CD4-positive, alpha-beta memory T cell (primary cell): ENCODE measurements around the gene SYNPO2. TPM values are rescaled to one million over a fixed set of nuclear protein-coding genes. Genes with fewer than 3 reads are reported as not detected.

Experiments
- CTCF ChIA-PET: fragments of 350-600 bp; sonication (Branson Sonifier 250); formaldehyde crosslinking; loops from one replicate; lab custom pipeline; 2021; ENCODE audit warnings: inconsistent platforms; ENCODE audit not compliant: partially characterized antibody; lab: Charles Lee
- POLR2A ChIA-PET: fragments of 350-600 bp; sonication (Branson Sonifier 250); formaldehyde crosslinking; loops from one replicate; lab custom pipeline; 2021; ENCODE audit not compliant: partially characterized antibody; lab: Charles Lee
- DNase-seq, 5 donors: peaks; one replicate each; pipeline versions ENCODE4 v3.0.0 to v3.0.0-alpha.2; 2020 to 2022; ENCODE audit warnings: mixed read lengths in 1 of 5
- H3K27ac ChIP-seq: one replicate; pipeline ENCODE4 v1.7.0; 2013; ENCODE audit warnings: low read depth, low read length
- H3K27me3 ChIP-seq: 2 replicates; pipeline ENCODE4 v1.7.0; 2013; ENCODE audit warnings: mild to moderate bottlenecking, low read length, moderate library complexity; ENCODE audit not compliant: insufficient read depth
- H3K36me3 ChIP-seq: 2 replicates; pipeline ENCODE4 v1.7.0; 2013; ENCODE audit warnings: mild to moderate bottlenecking, low read length, moderate library complexity; ENCODE audit not compliant: insufficient read depth
- H3K4me1 ChIP-seq: 2 replicates; pipeline ENCODE4 v1.7.0; 2013; ENCODE audit warnings: mild to moderate bottlenecking, low read length, moderate library complexity; ENCODE audit not compliant: insufficient read depth
- H3K4me3 ChIP-seq, 2 donors: one replicate each; pipeline ENCODE4 v1.7.0; 2013; ENCODE audit warnings: low read length in 2 of 2, mild to moderate bottlenecking in 1 of 2
- H3K9me3 ChIP-seq, 2 donors: one replicate each; pipeline ENCODE4 v1.7.0; 2013; ENCODE audit warnings: low read length in 2 of 2, control low read depth in 1 of 2; ENCODE audit not compliant: control insufficient read depth in 1 of 2
- H3K27ac Mint-ChIP-seq, 7 donors: one replicate each; pipeline ENCODE4 v1.8.0; 2020 to 2021; ENCODE audit warnings: mixed read lengths in 7 of 7, mild to moderate bottlenecking in 6 of 7, inconsistent platforms in 3 of 7, moderate library complexity in 3 of 7
- H3K27me3 Mint-ChIP-seq, 2 donors: one replicate each; pipeline ENCODE4 v1.8.0; 2020 to 2021; ENCODE audit warnings: mixed read lengths in 2 of 2
- H3K36me3 Mint-ChIP-seq, 2 donors: one replicate each; pipeline ENCODE4 v1.8.0; 2020 to 2021; ENCODE audit warnings: mixed read lengths in 2 of 2, inconsistent platforms in 1 of 2, mild to moderate bottlenecking in 1 of 2
- H3K4me1 Mint-ChIP-seq, 4 donors: one replicate each; pipeline ENCODE4 v1.8.0; 2020 to 2021; ENCODE audit warnings: mixed read lengths in 4 of 4, mild to moderate bottlenecking in 1 of 4
- H3K4me3 Mint-ChIP-seq, 8 donors: one replicate each; pipeline ENCODE4 v1.8.0; 2020 to 2021; ENCODE audit warnings: mixed read lengths in 8 of 8, mild to moderate bottlenecking in 7 of 8, moderate library complexity in 6 of 8, inconsistent platforms in 3 of 8
- H3K9me3 Mint-ChIP-seq, 8 donors: one replicate each; pipeline ENCODE4 v1.8.0; 2020 to 2021; ENCODE audit warnings: mixed read lengths in 8 of 8, mild to moderate bottlenecking in 5 of 8, inconsistent platforms in 3 of 8, moderate library complexity in 1 of 8
- intact Hi-C: fragments of 100-400 bp; cut with micrococcal nuclease; formaldehyde crosslinking; loops from one replicate; pipeline ENCODE4 v1.15.1; 2023
- polyA plus RNA-seq, 2 donors: library from polyadenylated mRNA; unstranded; fragments of 300-500 nt; fragmentation: Illumina TruSeq; gene quantifications; one replicate each; pipeline ENCODE4 v1.2.3, GENCODE V29; 2021
- total RNA-seq, 2 experiments: library from RNA; stranded (reverse); gene quantifications; one replicate each; pipeline ENCODE4 v1.2.3, GENCODE V29; 2021

The SYNPO2 gene
- total and polyA plus RNA-seq, 4 experiments from 2014 or later: 0.04 to 1.4 (median 0.84) TPM

DNA sequence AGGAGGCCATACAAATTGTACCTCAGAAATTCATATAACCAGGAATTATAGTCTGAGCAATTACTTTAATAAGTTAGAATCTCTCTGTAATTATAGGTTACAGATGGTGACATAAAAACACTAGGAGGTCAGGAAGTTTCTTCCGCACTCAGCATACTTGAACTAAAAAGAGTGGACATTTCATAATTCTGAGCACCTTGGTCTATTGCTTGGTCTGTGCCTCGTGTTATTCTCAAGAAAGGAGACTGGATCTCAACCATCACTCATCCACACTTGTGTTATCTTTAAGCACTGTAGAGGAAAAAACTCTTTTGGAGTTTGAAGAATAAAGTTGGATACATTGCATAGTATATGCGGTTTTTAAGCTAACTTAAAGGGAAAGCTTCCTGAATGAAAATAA, 91.1 kb downstream of the SYNPO2 start:
- no peak overlapping the region for H3K27ac ChIP-seq
- ChIA-PET POLR2A (no interaction called here), CTCF (interaction anchor here (0.9 kb wide), 1 partner anchor 61 kb away, joined by 3 read pairs; no protein-coding TSS in a partner anchor)
- H3K27me3 Mint-ChIP-seq: peaks cover 5% of the 10 kb centered on the region in 2 donors
- no peak overlapping the region for H3K27ac Mint-ChIP-seq
- no peaks in the 10 kb centered on the region for H3K27me3 ChIP-seq
- H3K4me3 Mint-ChIP-seq: no peak overlapping the region
- no peaks in the 10 kb centered on the region for H3K36me3 Mint-ChIP-seq
- peaks cover 0 to 3% (median 0%) of the 10 kb centered on the region in 8 donors for H3K9me3 Mint-ChIP-seq
- H3K9me3 ChIP-seq: no peaks in the 10 kb centered on the region
- no peak overlapping the region for H3K4me3 ChIP-seq
- H3K36me3 ChIP-seq: no peaks in the 10 kb centered on the region
- intact Hi-C loops: loop anchor here (5.0 to 10.0 kb wide), 2 partner anchors 205 to 308 kb away; no protein-coding TSS in a partner anchor
- no peaks in the 10 kb centered on the region for H3K4me1 Mint-ChIP-seq
- DNase-seq: no peak
- H3K4me1 ChIP-seq: no peaks in the 10 kb centered on the region

DNA sequence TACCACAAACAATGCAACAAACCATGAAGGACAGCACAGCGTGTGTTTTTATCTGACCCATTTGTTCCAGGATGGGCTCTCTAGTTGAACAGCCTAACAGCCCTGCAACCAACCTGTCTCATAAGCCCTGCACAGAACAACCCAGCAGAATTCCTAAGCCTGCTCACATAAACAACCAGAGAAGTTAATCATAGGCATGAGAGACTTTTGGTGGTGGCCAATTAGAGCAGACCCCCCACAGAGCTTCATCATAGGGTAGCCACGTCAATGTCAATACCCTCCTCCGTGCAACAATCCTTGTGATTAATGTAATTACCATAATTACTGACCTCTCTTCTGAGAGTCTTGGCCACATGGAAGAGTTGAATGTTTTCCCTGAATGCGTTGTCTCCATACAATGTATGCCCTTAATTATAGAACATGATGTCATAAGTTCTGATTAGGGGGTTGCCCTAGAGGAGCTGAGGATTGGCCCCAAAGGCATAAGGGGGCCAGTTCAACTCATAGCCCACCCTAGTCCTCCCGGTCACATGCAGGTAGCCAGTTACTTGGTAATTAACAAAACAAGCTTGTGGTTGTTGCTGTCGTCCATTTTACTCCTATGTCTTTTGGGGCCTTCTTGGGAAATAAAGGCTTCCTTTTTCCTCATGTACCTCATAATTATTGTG, 92.7 kb downstream of the SYNPO2 start:
- H3K27ac ChIP-seq: no peak overlapping the region
- H3K27me3 ChIP-seq: no peaks in the 10 kb centered on the region
- no peak overlapping the region for H3K4me3 ChIP-seq
- no peaks in the 10 kb centered on the region for H3K4me1 Mint-ChIP-seq
- no peak overlapping the region for H3K27ac Mint-ChIP-seq
- ChIA-PET CTCF (interaction anchor here (0.8 to 2.8 kb wide), 5 partner anchors 7 to 1066 kb away, joined by 3 to 9 read pairs (median 4); no protein-coding TSS in a partner anchor), POLR2A (no interaction called here)
- peaks cover 3 to 5% of the 10 kb centered on the region in 2 donors for H3K27me3 Mint-ChIP-seq
- no peak overlapping the region for H3K4me3 Mint-ChIP-seq
- H3K9me3 ChIP-seq: no peaks in the 10 kb centered on the region
- intact Hi-C loops: loop anchor here (1.0 to 10.0 kb wide), 4 partner anchors 207 to 1069 kb away; no protein-coding TSS in a partner anchor
- peaks cover 0 to 2% (median 0%) of the 10 kb centered on the region in 8 donors for H3K9me3 Mint-ChIP-seq
- no peaks in the 10 kb centered on the region for H3K36me3 Mint-ChIP-seq
- no peaks in the 10 kb centered on the region for H3K36me3 ChIP-seq
- no peaks in the 10 kb centered on the region for H3K4me1 ChIP-seq
- no peak for DNase-seq

DNA sequence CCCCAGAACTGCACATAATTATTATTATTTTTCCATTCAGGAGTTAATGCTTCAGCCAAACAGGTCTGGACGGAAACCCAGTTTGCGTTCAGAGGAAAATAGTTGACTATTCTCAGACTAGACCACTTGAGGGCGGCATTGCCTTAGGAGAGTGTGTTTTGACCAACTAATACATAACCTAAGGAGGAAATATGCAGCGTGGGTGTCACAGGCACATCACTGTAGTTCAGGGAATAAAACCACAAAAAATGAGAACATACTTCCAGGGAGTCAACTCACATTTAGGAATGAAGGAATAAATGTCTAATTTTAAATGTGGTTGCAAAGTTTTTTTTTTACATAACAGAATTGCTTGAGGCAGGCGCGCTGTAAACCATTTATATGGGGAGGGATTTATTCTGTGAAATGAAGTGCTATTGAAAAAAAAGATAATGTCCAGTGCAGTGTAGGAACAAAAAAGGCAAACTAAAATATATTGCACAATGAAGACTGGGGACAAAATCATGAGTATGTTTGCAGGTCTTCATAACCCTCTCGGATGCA, 93.3 kb downstream of the SYNPO2 start:
- H3K27me3 Mint-ChIP-seq: peaks cover 3 to 5% of the 10 kb centered on the region in 2 donors
- H3K36me3 ChIP-seq: no peaks in the 10 kb centered on the region
- peak; percentile 42 to 53 (median 52) for DNase-seq
- no peaks in the 10 kb centered on the region for H3K4me1 ChIP-seq
- no peak overlapping the region for H3K27ac Mint-ChIP-seq
- H3K9me3 ChIP-seq: no peaks in the 10 kb centered on the region
- no peaks in the 10 kb centered on the region for H3K36me3 Mint-ChIP-seq
- CTCF ChIA-PET: interaction anchor here (0.8 to 2.8 kb wide), 9 partner anchors 8 to 1067 kb away, joined by 3 to 9 read pairs (median 4); partner anchors contain the start of gene PDE5A
- H3K9me3 Mint-ChIP-seq: peaks cover 0 to 2% (median 0%) of the 10 kb centered on the region in 8 donors
- no peak overlapping the region for H3K27ac ChIP-seq
- no peak overlapping the region for H3K4me3 ChIP-seq
- POLR2A ChIA-PET: no interaction called here
- intact Hi-C loops: loop anchor here (1.0 to 10.0 kb wide), 5 partner anchors 60 to 1068 kb away; no protein-coding TSS in a partner anchor
- no peaks in the 10 kb centered on the region for H3K4me1 Mint-ChIP-seq
- H3K27me3 ChIP-seq: no peaks in the 10 kb centered on the region
- no peak overlapping the region for H3K4me3 Mint-ChIP-seq

DNA sequence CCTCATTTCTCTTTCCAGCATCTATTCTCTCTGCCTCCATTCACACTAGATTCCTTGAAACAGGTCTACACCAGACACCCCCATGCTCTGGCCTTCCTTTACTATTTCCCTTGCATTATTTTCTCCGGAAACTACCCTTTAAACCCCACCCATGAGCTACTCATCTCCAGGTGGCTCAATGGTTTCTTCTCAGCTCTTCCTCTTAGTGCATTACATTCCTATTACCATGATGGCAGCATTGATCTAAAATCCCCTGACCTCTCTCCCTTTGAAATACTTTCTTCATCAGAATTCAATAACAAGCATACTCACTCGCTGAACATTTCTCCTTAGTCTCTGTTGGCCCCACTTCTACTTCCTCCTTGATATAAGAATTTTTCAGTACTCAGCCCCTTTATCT, 94.6 kb downstream of the SYNPO2 start:
- Mint-ChIP-seq H3K4me1 (no peaks in the 10 kb centered on the region), H3K4me3 (no peak overlapping the region), H3K27ac (peak overlapping the region in 1 of 7 donors; percentile 25), H3K9me3 (peaks cover 0 to 2% (median 0%) of the 10 kb centered on the region in 8 donors), H3K36me3 (no peaks in the 10 kb centered on the region), H3K27me3 (peaks cover 3 to 5% of the 10 kb centered on the region in 2 donors)
- CTCF ChIA-PET: interaction anchor here (0.7 to 2.8 kb wide), 7 partner anchors 9 to 1065 kb away, joined by 3 to 9 read pairs (median 4); partner anchors contain the start of gene PDE5A
- no peak for DNase-seq
- POLR2A ChIA-PET: no interaction called here
- no peaks in the 10 kb centered on the region for H3K36me3 ChIP-seq
- no peak overlapping the region for H3K4me3 ChIP-seq
- no peaks in the 10 kb centered on the region for H3K9me3 ChIP-seq
- no peak overlapping the region for H3K27ac ChIP-seq
- no peaks in the 10 kb centered on the region for H3K4me1 ChIP-seq
- intact Hi-C loops: loop anchor here (5.0 to 10.0 kb wide), 2 partner anchors 208 to 304 kb away; no protein-coding TSS in a partner anchor
- H3K27me3 ChIP-seq: no peaks in the 10 kb centered on the region

DNA sequence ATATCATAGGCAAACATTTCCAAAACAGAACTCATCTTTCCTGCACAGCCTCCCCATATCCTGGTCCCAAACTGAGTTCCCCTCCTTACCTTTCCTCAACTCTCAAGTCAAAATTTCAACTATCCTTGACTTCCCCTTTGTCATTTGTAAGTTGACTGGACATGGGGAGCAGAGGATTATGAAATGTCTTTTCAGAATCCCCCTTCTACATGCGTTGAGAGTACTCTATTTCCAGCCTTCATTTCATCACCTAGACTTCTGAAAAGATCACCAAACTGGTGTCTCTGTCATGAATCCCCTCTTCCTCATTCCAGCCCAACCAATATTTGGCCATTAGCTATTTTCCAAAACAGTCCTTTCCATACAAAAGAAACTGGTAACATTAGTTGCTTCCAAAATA, 95.2 kb downstream of the SYNPO2 start:
- DNase-seq: no peak
- Histone ChIP-seq H3K36me3 (no peaks in the 10 kb centered on the region), H3K4me3 (no peak overlapping the region), H3K27me3 (no peaks in the 10 kb centered on the region), H3K4me1 (no peaks in the 10 kb centered on the region), H3K27ac (no peak overlapping the region), H3K9me3 (no peaks in the 10 kb centered on the region)
- POLR2A ChIA-PET: no interaction called here
- intact Hi-C loops: loop anchor here (5.0 to 10.0 kb wide), 2 partner anchors 209 to 303 kb away; no protein-coding TSS in a partner anchor
- Mint-ChIP-seq H3K27me3 (peaks cover 3 to 5% of the 10 kb centered on the region in 2 donors), H3K36me3 (no peaks in the 10 kb centered on the region), H3K27ac (no peak overlapping the region), H3K4me1 (no peaks in the 10 kb centered on the region), H3K9me3 (peaks cover 0 to 2% (median 0%) of the 10 kb centered on the region in 8 donors), H3K4me3 (no peak overlapping the region)
- CTCF ChIA-PET: interaction anchor here (0.7 to 2.8 kb wide), 4 partner anchors 10 to 1065 kb away, joined by 3 to 9 read pairs (median 4); no protein-coding TSS in a partner anchor

DNA sequence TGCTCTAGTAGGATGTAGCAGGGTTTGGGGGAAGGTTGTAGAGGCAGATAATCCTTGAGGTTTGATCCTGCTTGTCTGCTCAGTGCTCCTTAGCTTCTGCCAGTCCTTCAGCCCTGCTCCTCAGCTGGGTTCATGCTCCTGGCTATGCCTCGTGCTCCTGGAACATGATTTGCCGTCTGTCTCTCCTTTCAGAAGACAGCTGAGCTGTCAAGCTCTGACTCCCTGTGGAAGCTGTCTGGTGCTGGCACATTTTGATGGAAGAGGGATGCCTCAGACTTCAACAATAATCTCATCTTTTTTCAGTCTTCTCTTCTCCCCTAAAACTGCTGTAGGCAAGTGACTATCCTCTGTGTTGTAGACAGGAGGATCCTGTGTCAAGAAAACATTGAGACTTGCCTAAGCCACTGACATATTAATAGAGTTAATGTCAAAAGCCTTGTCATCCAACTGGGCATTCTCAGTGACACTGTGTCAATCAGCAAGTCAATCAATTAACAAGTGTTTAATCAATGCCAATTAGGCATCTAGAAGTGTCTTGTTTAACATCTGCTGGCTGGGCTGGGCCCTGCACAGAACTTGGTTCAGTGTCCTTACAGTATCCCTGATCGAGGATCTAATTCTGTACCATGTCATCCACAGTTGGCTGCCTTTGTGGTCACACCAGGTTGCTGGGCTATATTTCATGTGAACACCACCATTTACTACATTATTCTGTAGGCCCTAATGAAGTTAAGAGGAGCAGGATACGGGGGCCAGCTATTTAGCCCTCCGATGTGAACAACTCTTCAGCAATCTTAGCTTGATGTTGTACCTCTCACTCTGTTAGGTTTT, 96.7 kb downstream of the SYNPO2 start:
- CTCF ChIA-PET: no interaction called here
- Histone ChIP-seq H3K36me3 (no peaks in the 10 kb centered on the region), H3K9me3 (no peaks in the 10 kb centered on the region), H3K4me3 (no peak overlapping the region), H3K4me1 (no peaks in the 10 kb centered on the region), H3K27me3 (no peaks in the 10 kb centered on the region), H3K27ac (no peak overlapping the region)
- Mint-ChIP-seq H3K36me3 (no peaks in the 10 kb centered on the region), H3K9me3 (no peaks in the 10 kb centered on the region), H3K4me1 (no peaks in the 10 kb centered on the region), H3K27ac (no peak overlapping the region), H3K27me3 (peaks cover 3 to 5% of the 10 kb centered on the region in 2 donors), H3K4me3 (no peak overlapping the region)
- intact Hi-C loops: loop anchor here (10.0 kb wide), 1 partner anchor 211 kb away; no protein-coding TSS in a partner anchor
- POLR2A ChIA-PET: no interaction called here
- DNase-seq: no peak
